ENCODE results near the gene AGRP.
A peak's percentile ranks its signal among the peaks of the same experiment; 100 is the strongest.

DNA sequence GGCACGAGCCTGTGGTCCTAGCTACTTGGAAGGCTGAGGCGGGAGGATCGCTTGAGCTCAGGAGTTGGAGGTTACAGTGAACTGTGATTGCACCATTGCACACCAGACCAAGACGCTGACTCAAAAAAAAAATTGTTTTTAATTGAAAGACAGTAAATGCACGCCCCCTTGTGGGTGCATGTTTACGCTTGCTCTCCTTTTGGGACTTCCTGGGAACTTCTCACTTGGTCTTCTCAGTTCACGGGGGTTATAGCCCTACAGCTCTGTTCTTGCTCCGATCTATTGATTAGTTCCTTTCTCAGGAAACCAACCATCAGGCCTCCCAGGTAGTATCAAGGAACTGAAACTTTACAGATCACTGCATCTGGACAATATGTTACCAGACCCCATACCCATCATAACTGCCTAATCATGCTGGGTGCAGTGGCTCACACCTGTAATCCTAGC is 31.1 kb upstream of the AGRP start:
- TF ChIP-seq, protein P1, sequence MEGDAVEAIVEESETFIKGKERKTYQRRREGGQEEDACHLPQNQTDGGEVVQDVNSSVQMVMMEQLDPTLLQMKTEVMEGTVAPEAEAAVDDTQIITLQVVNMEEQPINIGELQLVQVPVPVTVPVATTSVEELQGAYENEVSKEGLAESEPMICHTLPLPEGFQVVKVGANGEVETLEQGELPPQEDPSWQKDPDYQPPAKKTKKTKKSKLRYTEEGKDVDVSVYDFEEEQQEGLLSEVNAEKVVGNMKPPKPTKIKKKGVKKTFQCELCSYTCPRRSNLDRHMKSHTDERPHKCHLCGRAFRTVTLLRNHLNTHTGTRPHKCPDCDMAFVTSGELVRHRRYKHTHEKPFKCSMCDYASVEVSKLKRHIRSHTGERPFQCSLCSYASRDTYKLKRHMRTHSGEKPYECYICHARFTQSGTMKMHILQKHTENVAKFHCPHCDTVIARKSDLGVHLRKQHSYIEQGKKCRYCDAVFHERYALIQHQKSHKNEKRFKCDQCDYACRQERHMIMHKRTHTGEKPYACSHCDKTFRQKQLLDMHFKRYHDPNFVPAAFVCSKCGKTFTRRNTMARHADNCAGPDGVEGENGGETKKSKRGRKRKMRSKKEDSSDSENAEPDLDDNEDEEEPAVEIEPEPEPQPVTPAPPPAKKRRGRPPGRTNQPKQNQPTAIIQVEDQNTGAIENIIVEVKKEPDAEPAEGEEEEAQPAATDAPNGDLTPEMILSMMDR (IDR thresholded peaks at IDR 0.05) = peak; percentile 51 to 69 (median 63)
- TF ChIP-seq EP300 (IDR thresholded peaks at IDR 0.05; ENCODE audit: low read depth) = no peak
- TF ChIP-seq POLR2AphosphoS5 (IDR thresholded peaks at IDR 0.05) = no peak

Measured in transverse colon (tissue), 4 donors.